NAMALWA (cell line): ENCODE data around the gene SRP54.
"Not testable (repeated sequence)": the region's sequence is repeated elsewhere in the genome, so short reads cannot be mapped to it uniquely, and the experiment has no call there.

Experiments used
- DNase-seq: peaks from one replicate; pipeline ENCODE4 v3.0.0-alpha.2; 2015; ENCODE audit warnings: low spot score

The SRP54 gene

DNA sequence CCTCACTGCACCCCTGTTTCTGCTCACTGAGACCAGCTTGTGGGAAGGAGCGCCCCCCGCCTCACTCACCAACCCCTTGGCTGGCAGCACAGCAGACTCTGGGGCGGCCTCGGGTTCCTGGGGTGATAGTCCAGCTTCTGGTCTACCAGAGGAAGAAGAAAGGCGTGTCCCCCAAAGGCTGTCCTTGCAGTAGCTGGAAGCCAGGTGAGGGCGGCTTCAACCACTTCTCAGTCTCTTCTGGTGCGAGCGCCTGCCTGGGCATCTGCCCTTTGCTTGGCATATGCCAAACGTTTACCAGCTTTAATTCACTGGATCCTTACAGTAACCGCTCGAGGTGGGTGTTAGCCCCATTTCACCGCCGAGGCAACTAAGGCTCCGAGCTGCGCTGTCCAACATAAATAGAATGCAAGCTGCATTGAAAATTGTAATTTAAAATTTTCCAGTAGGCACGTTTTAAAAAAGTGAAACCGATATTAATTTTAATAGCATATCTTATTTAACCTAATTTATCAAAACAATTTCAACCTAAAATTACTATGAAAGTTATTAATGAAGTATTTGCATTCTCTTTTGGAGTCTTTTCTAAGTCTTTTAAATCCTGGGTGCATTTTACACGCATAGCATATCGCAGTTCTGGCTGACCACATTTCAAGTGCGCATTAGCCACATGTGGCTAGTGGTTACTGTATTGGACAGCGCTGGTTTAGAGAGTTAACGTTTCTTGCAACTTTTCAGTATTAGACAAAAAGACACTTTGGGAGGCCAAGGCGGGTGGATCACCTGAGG, 64.2 kb downstream of the SRP54 start:
- DNase-seq: peak; percentile 45

DNA sequence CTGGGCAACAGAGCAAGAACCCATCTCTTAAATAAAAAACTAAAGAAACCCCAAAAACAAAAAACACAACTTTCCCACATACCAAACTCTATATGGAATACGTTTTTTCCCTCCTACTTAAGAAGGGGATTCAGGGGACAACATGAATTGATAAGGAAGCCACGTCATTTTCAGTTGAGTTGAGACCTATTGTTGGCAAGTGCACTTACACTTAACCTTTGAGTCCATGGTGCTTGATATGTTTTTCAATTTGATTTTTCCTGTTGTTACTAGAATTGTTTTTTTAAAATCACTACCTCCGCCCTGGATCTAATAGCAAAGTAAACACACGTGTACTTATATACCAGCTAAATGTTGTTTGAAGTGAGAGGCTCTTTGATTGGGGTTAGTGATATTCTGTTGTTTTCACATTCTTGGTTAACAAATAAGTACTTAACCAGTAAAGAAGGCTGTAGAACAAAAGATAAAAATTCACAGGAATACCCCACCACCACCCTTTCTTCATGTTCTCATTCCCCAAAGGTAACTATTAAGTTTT, 65.3 kb downstream of the SRP54 start:
- no peak for DNase-seq

DNA sequence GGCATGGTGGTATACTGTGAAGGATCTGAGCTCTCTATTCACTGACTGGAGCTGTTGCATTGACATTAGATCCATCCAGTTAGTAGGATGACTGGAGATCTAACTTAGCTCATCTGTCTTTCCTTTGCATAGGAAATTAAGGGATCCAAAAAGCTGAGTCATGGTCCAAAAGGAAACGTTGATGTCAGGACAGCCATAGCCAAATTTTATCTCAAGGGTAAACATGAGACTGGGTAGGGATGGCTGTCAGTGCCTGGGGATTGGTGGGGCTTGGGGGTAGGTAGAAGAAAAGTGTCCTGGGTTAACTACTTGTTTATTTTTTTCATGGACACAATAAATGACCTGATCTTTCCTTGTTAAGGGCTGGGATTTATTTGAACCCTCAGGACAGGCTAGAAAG, 67.9 kb downstream of the SRP54 start:
- DNase-seq: no peak

DNA sequence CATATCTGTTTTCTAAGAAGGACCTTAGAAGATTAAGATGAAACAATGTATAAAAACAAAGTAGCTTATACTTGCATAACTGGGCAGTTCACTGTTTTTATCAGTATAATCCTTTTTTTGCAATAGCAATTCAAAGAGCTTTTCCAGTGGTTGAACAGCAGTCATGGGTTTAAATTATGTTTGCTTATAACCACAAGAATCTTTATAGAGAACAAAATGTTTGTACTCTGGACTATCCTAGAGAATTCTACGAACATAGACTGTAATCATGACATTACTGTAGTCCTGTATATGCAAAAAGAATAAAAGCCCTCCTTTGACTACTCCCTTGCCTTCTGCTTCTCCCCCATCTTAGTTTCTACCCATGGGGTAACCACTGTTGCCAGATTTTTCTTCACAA, 69.0 kb downstream of the SRP54 start:
- DNase-seq: no peak

DNA sequence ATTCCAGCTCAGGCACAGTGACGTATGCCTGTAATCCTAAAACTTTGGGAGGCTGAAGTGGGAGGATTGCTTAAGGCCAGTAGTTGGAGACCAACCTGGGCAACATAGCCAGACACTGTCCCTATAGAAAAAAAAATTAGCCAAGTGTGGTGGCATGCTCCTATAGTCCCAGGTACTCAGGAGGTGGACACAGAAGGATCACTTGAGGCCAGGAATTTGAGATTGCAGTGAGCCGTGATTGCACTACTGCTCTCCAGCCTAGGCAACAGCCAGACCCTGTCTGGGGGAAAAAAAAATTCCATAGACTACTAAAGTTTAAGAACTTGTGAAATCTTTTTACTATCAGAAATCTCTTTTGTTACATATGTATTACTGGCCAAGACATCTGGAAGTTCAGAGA, 69.8 kb downstream of the SRP54 start:
- no peak for DNase-seq

DNA sequence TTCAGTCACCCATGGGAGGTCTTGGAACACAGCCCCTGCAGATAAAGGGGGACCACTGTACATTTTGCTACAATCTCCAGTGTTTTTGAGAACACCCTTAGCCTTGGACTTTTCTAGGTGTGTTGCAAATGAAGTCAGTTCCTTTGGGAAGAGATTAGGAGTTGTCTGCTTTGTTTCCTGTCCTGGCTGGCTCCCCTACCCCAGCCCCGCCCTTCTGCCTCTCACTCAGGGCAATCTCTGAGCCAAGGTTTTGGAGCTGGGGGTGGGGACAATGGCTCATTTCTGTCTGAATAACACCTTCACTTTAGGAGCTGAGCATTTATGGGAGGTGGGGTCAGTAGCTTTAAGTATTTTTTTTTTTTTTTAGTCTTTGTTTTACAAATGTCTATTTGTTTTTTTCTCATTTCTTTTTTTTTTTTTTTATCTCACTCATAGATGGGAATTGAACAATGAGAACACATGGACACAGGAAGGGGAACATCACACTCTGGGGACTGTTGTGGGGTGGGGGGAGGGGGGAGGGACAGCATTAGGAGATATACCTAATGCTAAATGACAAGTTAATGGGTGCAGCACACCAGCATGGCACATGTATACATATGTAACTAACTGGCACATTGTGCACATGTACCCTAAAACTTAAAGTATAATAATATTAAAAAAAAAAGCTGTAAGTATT, 78.5 kb downstream of the SRP54 start:
- not testable (repeated sequence) for DNase-seq

DNA sequence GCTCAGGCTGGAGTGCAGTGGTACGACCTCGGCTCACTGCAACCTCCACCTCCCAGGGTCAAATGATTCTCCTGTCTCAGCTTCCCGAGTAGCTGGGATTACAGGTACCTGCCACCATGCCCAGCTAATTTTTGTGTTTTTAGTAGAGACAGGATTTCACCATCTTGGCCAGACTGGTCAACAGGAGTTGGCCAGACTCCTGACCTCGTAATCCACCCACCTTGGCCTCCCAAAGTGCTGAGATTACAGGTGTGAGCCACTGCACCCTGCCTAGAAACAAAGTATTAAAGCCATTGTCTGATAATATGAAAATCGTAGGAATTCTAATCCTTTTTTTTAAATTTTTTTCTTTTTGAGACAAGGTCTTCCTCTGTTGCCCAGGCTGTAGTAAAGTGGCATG, 82.9 kb downstream of the SRP54 start:
- DNase-seq: not testable (repeated sequence)

DNA sequence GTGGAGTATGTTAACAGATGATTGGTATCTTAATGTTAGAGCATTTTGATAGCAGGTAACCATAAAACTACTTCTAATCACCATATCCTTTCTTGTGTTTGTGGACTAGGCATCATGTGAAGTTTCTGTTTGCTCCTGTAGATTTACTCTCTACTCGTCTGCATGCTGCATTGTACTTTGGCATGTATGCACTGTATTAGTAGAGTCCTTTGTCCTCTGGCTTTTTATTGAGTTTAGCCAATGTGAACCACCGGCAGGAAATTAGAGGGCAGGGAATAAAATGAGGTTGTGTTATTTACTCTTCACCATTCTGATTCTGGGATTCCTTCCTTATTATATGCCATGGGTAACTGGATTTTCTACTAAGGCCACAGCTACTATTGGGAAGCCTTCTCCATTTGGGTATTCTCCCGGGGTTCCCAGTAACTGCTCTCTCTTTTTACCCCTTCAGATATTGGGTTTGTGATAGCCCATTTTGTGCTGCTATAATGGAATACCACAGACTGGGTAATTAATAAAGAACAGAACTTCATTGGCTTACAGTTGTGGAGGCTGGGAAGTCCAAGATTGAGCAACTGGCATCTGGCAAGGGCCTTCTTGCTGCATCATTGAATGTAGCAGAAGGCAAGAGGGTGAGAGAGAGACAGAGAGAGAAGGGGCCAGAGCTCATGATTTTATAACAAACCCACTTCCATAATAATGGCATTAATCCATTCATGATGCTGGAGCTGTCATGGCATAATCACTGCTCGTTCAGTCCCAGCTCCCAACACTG, 85.6 kb downstream of the SRP54 start:
- no peak for DNase-seq

DNA sequence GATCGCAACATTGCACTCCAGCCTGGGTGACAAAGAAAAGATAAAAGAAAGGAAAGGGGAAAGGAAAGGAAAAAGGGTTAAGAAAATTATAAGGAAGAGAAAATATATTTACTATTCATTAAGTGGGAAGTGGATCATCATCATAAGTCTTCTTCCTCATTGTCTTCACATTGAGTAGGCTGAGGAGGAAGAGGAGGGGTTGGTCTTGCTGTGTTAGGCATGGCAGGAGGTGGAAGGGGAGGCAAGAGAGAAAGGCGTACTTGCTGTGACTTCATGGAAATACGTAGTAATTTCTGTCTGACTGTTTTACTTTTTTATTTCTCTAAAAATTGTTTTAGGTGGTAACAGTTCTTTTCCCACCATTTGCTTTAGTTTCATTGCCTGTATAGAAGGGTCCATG, 89.4 kb downstream of the SRP54 start:
- no peak for DNase-seq

DNA sequence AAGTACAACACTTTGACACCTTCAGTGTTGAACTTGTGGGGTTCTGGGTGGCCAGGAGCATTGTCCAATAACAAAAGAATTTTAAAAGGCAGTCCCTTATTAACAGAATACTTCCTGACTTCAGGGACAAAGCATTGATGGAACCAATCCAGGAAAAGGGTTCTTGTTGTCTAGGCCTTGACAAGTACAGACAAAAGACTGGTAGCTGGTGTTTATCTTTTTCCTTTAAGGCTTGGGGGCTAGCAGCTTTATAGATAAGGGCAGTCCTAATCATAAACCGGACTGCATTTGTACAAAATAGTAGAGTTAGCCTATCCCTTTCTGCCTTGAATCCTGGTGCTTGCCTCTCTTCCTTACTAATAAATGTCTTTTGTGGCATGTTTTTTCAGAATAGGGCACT, 90.7 kb downstream of the SRP54 start:
- DNase-seq: no peak

DNA sequence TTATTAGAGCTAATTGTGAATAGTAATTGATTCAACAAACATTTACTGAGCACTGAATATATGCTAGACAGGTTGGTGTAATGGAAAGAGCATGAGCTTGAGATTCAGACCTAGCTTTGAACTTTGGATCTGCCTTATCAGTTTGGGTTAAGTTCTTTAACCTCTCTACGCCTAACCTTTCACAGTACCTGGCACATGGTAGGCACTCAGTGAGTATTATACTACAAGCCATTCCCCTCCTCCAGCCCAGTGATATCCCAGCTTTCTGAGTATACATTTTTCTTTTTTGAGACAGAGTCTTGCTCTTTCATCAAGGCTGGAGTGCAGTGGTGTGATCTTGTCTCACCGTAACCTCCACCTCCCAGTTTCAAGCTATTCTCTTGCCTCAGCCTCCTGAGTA, 95.3 kb downstream of the SRP54 start:
- no peak for DNase-seq
